ENCODE measurements around the gene ZG16B.

The ZG16B gene

GRCh38 chr16:2798723-2799204, 31.3 kb upstream of the ZG16B start:
- no peaks in the 10 kb centered on the region for H3K27me3 ChIP-seq (ENCODE audit: control insufficient read depth, insufficient read depth, low read length)
- H3K9me3 ChIP-seq (ENCODE audit: control insufficient read depth, low read length), result no peaks in the 10 kb centered on the region
- no peak overlapping the region for H3K9ac ChIP-seq
- H3K4me1 ChIP-seq, result no peaks in the 10 kb centered on the region
- no peaks in the 10 kb centered on the region for H3K36me3 ChIP-seq (ENCODE audit: control insufficient read depth, insufficient read depth, low read length)
- H3K27ac ChIP-seq, result no peak overlapping the region
- no peak overlapping the region for H3K4me3 ChIP-seq (ENCODE audit: low read depth, low read length)
- no peak for TF ChIP-seq CTCF (IDR thresholded peaks at IDR 0.05)
- no peak overlapping the region for H3K4me2 ChIP-seq (ENCODE audit: low read length)
- no peak overlapping the region for H2AFZ ChIP-seq
- H3K79me2 ChIP-seq, result no peaks in the 10 kb centered on the region

- no peak overlapping the region for H3K4me2 ChIP-seq (ENCODE audit: low read length)
- H3K27me3 ChIP-seq (ENCODE audit: control insufficient read depth, insufficient read depth, low read length), result no peaks in the 10 kb centered on the region
- H3K4me3 ChIP-seq (ENCODE audit: low read depth, low read length), result no peak overlapping the region
- no peaks in the 10 kb centered on the region for H3K79me2 ChIP-seq
- H3K9ac ChIP-seq, result no peak overlapping the region
- TF ChIP-seq CTCF (IDR thresholded peaks at IDR 0.05), result no peak
- no peaks in the 10 kb centered on the region for H3K36me3 ChIP-seq (ENCODE audit: control insufficient read depth, insufficient read depth, low read length)
- H3K9me3 ChIP-seq (ENCODE audit: control insufficient read depth, low read length), result no peaks in the 10 kb centered on the region
- no peaks in the 10 kb centered on the region for H3K4me1 ChIP-seq
- H2AFZ ChIP-seq, result no peak overlapping the region
- no peak overlapping the region for H3K27ac ChIP-seq
These were observed 30.8 kb upstream of the ZG16B start for GRCh38 chr16:2799205-2799858.

- no peak overlapping the region for H3K27ac ChIP-seq
- no peak overlapping the region for H3K9ac ChIP-seq
- H3K79me2 ChIP-seq, result no peaks in the 10 kb centered on the region
- H2AFZ ChIP-seq, result no peak overlapping the region
- no peaks in the 10 kb centered on the region for H3K36me3 ChIP-seq (ENCODE audit: control insufficient read depth, insufficient read depth, low read length)
- no peak overlapping the region for H3K4me2 ChIP-seq (ENCODE audit: low read length)
- no peak for TF ChIP-seq CTCF (IDR thresholded peaks at IDR 0.05)
- H3K27me3 ChIP-seq (ENCODE audit: control insufficient read depth, insufficient read depth, low read length), result no peaks in the 10 kb centered on the region
- H3K9me3 ChIP-seq (ENCODE audit: control insufficient read depth, low read length), result no peaks in the 10 kb centered on the region
- H3K4me3 ChIP-seq (ENCODE audit: low read depth, low read length), result no peak overlapping the region
- no peaks in the 10 kb centered on the region for H3K4me1 ChIP-seq
These were observed 30.3 kb upstream of the ZG16B start for GRCh38 chr16:2799859-2800226.

GRCh38 chr16:2803545-2804195, 26.4 kb upstream of the ZG16B start:
- no peaks in the 10 kb centered on the region for H3K4me1 ChIP-seq
- TF ChIP-seq CTCF (IDR thresholded peaks at IDR 0.05), result no peak
- no peak overlapping the region for H3K4me3 ChIP-seq (ENCODE audit: low read depth, low read length)
- H3K36me3 ChIP-seq (ENCODE audit: control insufficient read depth, insufficient read depth, low read length), result no peaks in the 10 kb centered on the region
- H3K79me2 ChIP-seq, result no peaks in the 10 kb centered on the region
- H3K9me3 ChIP-seq (ENCODE audit: control insufficient read depth, low read length), result no peaks in the 10 kb centered on the region
- H3K9ac ChIP-seq, result no peak overlapping the region
- H3K27me3 ChIP-seq (ENCODE audit: control insufficient read depth, insufficient read depth, low read length), result no peaks in the 10 kb centered on the region
- H2AFZ ChIP-seq, result no peak overlapping the region
- H3K4me2 ChIP-seq (ENCODE audit: low read length), result no peak overlapping the region
- no peak overlapping the region for H3K27ac ChIP-seq

GRCh38 chr16:2804728-2805127, 25.4 kb upstream of the ZG16B start:
- H3K4me2 ChIP-seq (ENCODE audit: low read length), result no peak overlapping the region
- no peak for TF ChIP-seq CTCF (IDR thresholded peaks at IDR 0.05)
- no peaks in the 10 kb centered on the region for H3K79me2 ChIP-seq
- H3K9ac ChIP-seq, result no peak overlapping the region
- H3K36me3 ChIP-seq (ENCODE audit: control insufficient read depth, insufficient read depth, low read length), result no peaks in the 10 kb centered on the region
- H3K4me3 ChIP-seq (ENCODE audit: low read depth, low read length), result no peak overlapping the region
- no peaks in the 10 kb centered on the region for H3K4me1 ChIP-seq
- H3K9me3 ChIP-seq (ENCODE audit: control insufficient read depth, low read length), result no peaks in the 10 kb centered on the region
- no peak overlapping the region for H3K27ac ChIP-seq
- H2AFZ ChIP-seq, result no peak overlapping the region
- H3K27me3 ChIP-seq (ENCODE audit: control insufficient read depth, insufficient read depth, low read length), result no peaks in the 10 kb centered on the region

Measured in parathyroid adenoma (tissue), 2 donors.